ENCODE results near the gene DCBLD1. TPM values are rescaled to one million over a fixed set of nuclear protein-coding genes. Genes with fewer than 3 reads are reported as not detected.
A peak's percentile ranks its signal among the peaks of the same experiment; 100 is the strongest.

The DCBLD1 gene
- total and polyA plus RNA-seq, 2 donors (not counting 3 experiments of a cell fraction or from before 2014, with no cell fraction given) = 30.2 to 44.3 TPM

GRCh38 chr6:117512987-117513573 lies 30.6 kb downstream of the DCBLD1 start:
- DNase-seq (ENCODE audit: low read depth, low spot score) (peak; percentile 26), FAIRE-seq (no peak)
- no peak overlapping the region for H3K27ac ChIP-seq (ENCODE audit: insufficient read depth, low read depth, low read length)
- intact Hi-C loops (cut with micrococcal nuclease) (no loop called here), dilution Hi-C loops (cut with MboI; ENCODE audit: extremely low pct_ligation_motif_present, low sequenced_read_pairs) (no loop called here)
- no peaks in the 10 kb centered on the region for H3K9me1 ChIP-seq (replicated peaks; ENCODE audit: control insufficient read depth, extremely low read depth, insufficient read depth, low read length)
- H3K4me1 ChIP-seq (ENCODE audit: control insufficient read depth, extremely low read depth, insufficient read depth, low read length) = no peaks in the 10 kb centered on the region
- no peak overlapping the region for H3K4me2 ChIP-seq (ENCODE audit: insufficient read depth, low read length)
- no peaks in the 10 kb centered on the region for H3K27me3 ChIP-seq (ENCODE audit: control insufficient read depth in 2 of 2, insufficient read depth in 2 of 2, low read length in 2 of 2)
- BruUV-seq (replicated peaks) = no TSS peak
- H3K9me3 ChIP-seq (replicated peaks; ENCODE audit: control insufficient read depth, insufficient read depth, low read length) = no peaks in the 10 kb centered on the region
- TF ChIP-seq JUN (IDR thresholded peaks at IDR 0.05; ENCODE audit: borderline replicate concordance, insufficient read depth, insufficient read length, low read depth) = no peak
- TF ChIP-seq GATA2 (IDR thresholded peaks at IDR 0.05; ENCODE audit: insufficient read depth, insufficient read length, low read depth, low read length) = no peak
- no peak for TF ChIP-seq POLR2AphosphoS5 (IDR thresholded peaks at IDR 0.05; ENCODE audit: insufficient read depth, low read depth, low read length)
- no peak for TF ChIP-seq MAX (IDR thresholded peaks at IDR 0.05; ENCODE audit: insufficient read depth, insufficient read length)
- no peak for TF ChIP-seq CTCF (IDR thresholded peaks at IDR 0.05; ENCODE audit: extremely low read depth in 1 of 2, insufficient read depth in 1 of 2, low read depth in 1 of 2, low read length in 2 of 2)
- no peak for TF ChIP-seq EZH2 (IDR thresholded peaks at IDR 0.05; ENCODE audit: borderline replicate concordance, low read depth, low read length, severe bottlenecking)
- no peak for TF ChIP-seq POLR2A (IDR thresholded peaks at IDR 0.05; ENCODE audit: low read depth, low read length)
- no peak for TF ChIP-seq FOS (IDR thresholded peaks at IDR 0.05; ENCODE audit: borderline replicate concordance, insufficient read depth, low read length)
- no peak overlapping the region for H3K4me3 ChIP-seq (replicated peaks in 1 of 3; ENCODE audit: insufficient read depth in 1 of 3, low read depth in 1 of 3, low read length in 3 of 3)
- H3K9ac ChIP-seq (replicated peaks; ENCODE audit: extremely low read depth, insufficient read depth, low read length) = no peak overlapping the region
- H4K20me1 ChIP-seq (replicated peaks; ENCODE audit: control insufficient read depth, extremely low read depth, insufficient read depth, low read length) = no peaks in the 10 kb centered on the region
- POLR2A ChIA-PET = no interaction called here
- no peak overlapping the region for H2AFZ ChIP-seq (ENCODE audit: low read depth, low read length)
- peaks cover 4 to 7% of the 10 kb centered on the region in 2 experiments for H3K36me3 ChIP-seq (ENCODE audit: control insufficient read depth in 2 of 2, extremely low read depth in 1 of 2, insufficient read depth in 2 of 2, low read length in 2 of 2)
- H3K79me2 ChIP-seq (ENCODE audit: control insufficient read depth, insufficient read depth, low read length) = peaks cover 54% of the 10 kb centered on the region
- CTCF ChIA-PET = interaction anchor here (1.1 to 2.1 kb wide), 3 partner anchors 8 to 63 kb away, joined by 3 to 6 read pairs (median 3); no protein-coding TSS in a partner anchor

Data from endothelial cell of umbilical vein (primary cell).